HG02840 (cell line): ENCODE data around the gene MLXIPL.
A peak's percentile ranks its signal among the peaks of the same experiment; 100 is the strongest.
"Not testable (repeated sequence)": the region's sequence is repeated elsewhere in the genome, so short reads cannot be mapped to it uniquely, and the experiment has no call there.

ENCODE experiments used
- ATAC-seq: cut with Tn5 transposase; IDR thresholded peaks from one replicate; pipeline ENCODE4 v1.9.1; 2021; ENCODE audit warnings: mild to moderate bottlenecking, moderate library complexity, moderate number of reproducible peaks; ENCODE audit not compliant: unreplicated experiment, low FRiP score

MLXIPL gene

DNA sequence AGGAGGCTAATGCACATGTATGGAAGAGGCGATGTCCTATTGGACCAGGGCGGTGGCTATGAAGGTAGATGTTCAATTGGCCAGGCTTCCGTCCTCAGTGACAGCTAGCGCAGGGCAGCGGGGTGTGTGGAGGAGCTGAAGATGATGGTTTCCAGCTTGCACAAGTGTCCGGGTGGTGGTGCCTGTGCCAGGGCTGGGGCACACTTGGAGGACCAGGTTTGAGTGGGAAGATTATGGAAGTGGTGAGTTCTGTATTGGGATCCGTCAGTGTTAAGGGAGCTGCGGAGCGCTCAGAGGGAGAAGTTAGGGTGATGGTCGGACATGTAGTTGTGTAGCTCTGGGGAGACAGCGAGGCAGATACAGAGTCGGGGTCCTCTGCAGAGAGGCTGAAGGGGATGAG is 37.4 kb downstream of the MLXIPL start:
- no peak for ATAC-seq

DNA sequence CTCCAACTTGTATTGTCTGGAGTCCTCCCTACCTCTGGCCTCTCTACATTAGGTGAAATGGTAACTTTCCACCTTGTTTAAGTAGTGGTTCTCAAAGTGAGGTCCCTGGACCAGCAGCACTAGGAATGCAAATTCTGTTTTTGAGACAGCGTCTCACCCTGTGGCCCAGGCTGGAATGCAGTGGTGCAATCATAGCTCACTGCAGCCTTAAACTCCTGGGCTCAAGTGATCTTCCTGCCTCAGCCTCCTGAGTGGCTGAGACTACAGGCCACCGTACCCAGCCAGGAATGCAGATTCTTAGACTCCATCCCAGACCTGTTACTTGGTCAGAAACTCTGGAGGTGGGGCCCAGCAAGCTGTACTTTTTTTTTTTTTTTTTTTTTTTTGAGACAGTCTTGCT is 39.1 kb downstream of the MLXIPL start:
- ATAC-seq, result no peak

DNA sequence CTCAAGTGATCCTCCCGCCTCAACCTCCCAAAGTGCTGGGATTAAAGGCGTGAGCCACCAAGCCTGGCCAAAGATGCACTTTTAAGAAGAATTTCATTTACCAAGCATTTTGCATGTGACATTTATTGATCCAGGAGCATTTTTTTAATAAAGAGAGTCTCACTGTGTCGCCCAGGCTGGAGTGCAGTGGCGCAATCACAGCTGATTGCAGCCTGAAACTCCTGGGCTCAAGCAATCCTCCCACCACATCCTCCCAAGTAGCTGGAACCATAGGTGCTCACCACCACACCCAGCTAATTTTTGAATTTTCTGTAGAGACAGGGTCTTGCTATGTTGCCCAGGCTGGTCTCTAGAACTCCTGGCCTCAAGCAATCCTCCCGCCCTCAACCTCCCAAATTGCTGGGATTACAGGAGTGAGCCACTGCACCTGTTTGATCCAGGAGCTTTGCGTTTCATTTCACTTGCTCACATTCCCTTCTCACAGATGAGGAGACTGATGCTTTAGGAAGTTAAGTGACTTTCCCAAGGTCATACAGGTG is 41.6 kb downstream of the MLXIPL start:
- ATAC-seq, result no peak

DNA sequence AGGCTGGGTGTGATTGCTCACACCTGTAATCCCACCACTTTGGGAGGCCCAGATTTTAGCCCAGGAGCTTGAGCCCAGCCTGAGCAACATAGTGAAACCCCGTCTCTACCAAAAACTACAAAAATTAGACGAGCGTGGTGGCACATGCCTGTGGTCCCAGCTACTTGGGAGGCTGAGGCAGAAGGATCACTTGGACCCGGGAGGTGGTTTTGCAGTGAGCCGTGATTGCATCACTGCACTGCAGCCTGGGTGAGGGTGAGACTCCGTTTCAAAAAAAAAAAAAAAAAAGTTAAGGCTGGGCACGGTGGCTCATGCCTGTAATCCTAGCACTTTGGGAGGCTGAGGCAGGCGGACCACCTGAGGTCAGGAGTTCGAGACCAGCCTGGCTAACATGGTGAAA is 43.3 kb downstream of the MLXIPL start:
- not testable (repeated sequence) for ATAC-seq

GRCh38 chr7:73578342-73579128 is 45.8 kb downstream of the MLXIPL start, which contains the start of gene TBL2:
Gene TBL2 (minus strand): TSS chr7:73578579. CDS start chr7:73578549, 30 bp downstream.
- ATAC-seq, result peak; percentile 82

DNA sequence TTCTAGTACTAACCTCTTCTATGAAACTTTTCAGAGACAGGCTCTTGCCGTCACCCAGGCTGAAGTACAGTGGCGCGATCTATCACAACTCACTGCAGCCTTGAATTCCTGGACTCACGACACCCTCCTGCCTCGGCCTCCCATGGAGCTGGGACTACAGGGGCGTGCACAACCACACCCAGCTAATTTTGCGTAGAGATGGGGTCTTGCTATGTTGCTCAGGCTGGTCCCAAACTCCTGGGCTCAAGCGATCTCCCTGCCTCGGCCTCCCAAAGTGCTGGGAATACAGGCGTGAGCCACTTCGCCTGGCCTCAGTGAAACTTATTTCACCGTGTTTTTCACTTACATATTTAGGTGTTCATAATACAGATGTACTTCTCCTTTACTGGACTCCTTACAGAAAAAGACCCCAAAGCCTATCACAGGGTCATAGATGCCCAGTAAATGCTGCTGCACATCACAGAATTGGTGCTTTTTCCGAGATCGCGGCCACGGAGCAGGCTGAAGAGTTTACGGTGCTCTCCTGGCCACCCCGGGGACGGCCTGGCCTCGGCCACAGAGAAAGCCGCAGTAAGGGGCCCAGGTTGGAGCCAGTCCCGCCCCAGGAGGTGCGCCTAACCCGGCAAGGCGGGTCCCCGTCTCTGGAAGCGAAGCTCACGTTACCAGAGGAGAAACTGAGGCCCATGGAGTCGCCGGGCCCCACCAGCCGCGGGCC is 46.5 kb downstream of the MLXIPL start:
- ATAC-seq, result peak; percentile 26

- ATAC-seq, result no peak
Measured at GRCh38 chr7:73573791-73574190, 50.5 kb downstream of the MLXIPL start.

- ATAC-seq, result no peak
Measured at GRCh38 chr7:73573276-73573675, 51.0 kb downstream of the MLXIPL start.

- ATAC-seq, result no peak
Measured at GRCh38 chr7:73572767-73573186, 51.5 kb downstream of the MLXIPL start.

DNA sequence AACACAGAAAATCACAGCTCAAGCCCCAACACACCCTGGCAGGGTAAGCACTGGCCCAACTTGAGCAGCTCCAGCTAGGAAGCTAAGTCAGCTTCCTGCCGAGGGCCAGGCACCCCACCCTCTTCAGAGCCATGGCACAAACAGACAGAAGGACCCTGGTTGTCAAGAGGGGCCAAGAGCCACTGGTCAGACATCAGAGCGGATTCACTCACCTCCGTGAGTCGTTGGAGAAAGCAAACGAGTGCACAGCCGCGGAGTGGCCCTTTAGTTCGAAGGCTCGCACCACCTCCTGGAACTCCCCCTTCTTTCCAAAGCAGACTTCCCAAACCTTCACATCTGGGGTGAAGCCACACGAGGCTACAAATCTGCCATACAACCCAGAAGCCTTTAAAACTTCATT is 53.3 kb downstream of the MLXIPL start:
- no peak for ATAC-seq

DNA sequence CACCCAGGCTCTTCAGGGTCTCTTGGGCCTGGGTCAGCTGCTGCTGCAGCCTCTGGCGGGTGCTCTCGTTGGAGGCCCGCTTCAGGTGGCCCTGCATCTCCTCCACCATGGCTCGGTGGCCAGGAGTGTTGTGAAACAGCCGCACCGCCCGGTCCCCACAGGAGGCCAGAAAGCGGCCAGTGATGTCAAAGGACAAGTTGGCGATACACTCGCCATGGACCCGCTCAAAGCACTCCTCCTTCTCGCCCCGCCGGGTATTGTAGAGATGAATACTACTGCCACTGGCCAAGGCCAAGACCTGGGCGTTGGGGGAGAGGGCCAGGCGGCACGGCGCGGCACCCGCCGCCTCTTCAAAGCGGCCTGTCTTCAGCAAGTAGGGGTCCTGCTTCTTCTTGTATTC is 53.8 kb downstream of the MLXIPL start:
- no peak for ATAC-seq

GRCh38 chr7:73569042-73569608 is 55.2 kb downstream of the MLXIPL start:
- no peak for ATAC-seq

GRCh38 chr7:73567846-73568685 is 56.3 kb downstream of the MLXIPL start:
- no peak for ATAC-seq

- no peak for ATAC-seq
Measured at GRCh38 chr7:73567140-73567539, 57.2 kb downstream of the MLXIPL start.

DNA sequence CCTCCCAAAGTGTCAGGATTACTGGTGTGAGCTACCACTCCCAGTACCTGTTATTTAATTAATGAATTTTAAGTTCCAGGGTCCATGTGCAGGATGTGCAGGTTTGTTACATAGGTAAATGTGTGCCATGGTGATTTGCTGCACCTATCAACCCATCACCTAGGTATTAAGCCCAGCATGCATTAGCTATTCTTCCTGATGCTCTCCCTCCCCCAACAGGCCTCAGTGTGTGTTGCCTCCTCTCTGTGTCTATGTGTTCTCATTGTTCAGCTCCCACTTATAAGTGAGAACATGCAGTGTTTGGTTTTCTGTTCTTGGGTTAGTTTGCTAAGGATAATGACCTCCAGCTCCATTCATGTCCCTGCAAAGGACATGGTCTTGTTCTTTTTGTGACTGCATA is 57.9 kb downstream of the MLXIPL start:
- not testable (repeated sequence) for ATAC-seq

DNA sequence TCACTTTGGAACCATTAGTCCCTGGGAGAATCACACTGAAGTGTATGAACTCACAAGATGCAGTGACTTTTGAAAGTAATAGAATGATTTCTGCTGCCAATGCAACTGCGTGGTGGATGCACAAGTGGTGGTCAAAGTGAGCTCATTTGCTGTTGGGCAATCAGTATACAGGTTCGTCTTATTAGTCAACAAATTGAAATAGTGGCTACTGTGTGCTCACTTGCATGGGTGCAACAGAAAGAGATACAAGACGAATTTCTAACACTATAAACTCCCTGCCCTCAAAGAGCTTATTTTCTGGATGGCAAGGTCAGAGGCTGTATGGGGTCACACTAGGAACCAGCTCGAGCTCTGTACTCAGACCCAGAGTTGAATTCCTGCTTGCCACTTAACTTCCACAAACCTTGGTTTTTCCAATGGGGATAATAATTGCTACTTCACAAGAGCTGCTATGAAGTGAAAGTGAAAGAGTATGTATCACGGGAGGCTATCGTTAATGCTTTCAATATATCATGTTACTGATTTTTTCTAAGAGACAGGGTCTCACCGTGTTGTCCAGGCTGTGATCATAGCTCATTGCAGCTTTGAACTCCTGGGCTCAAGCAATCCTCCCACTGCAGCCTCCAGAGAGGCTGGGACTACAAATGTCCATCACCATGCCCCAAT is 58.5 kb downstream of the MLXIPL start:
- no peak for ATAC-seq

DNA sequence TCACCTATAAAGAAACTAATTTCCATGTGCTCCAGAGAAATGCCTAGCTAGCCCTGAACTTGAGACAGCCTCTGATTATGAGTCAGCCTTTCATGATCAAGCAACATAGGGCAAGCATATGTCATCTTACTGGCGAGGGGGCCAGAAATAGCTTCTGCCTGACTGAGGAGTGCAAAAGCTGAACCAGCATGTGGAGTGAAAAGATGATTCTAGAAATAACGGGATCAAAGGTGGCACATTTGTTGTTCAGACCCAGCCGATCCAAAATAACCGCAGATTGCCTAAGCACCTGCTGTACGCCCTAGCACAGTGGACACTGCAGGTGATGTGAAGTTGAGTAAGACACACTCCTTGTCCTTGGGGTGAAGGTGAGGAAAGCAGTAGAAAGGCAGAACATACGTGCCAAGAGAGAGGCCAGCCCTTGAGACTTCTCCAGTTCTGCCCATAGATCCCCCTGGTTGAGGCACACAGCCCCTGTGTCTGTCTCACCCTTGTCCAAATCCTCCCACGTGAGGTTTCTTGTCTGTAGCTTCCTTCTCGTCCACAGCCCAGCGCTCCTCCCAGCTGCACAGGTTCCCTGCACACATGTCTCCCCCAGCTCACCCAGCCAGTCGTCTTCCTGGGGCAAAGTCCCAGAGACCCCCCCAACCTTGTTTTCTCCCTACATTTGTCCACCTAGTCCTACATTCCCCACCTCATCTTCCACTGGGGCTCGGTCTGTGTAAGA is 64.0 kb downstream of the MLXIPL start:
- ATAC-seq, result no peak

GRCh38 chr7:73557397-73558257 is 66.7 kb downstream of the MLXIPL start, which contains the start of gene BCL7B:
Gene BCL7B (minus strand): TSS chr7:73557690. CDS start chr7:73557578, 112 bp downstream.
- ATAC-seq, result peak; percentile 50
